GM12873 (cell line): ENCODE results near the gene ADAMTS10.

Experiments used
- TF ChIP-seq, protein P1 (sequence below): IDR thresholded peaks from 2 replicates; pipeline ENCODE4 v1.5.1; 2012; ENCODE audit warnings: low read depth, mild to moderate bottlenecking, moderate library complexity, low read length, control low read depth; ENCODE audit not compliant: insufficient read depth; ENCODE audit errors: missing control alignments

The ADAMTS10 gene

DNA sequence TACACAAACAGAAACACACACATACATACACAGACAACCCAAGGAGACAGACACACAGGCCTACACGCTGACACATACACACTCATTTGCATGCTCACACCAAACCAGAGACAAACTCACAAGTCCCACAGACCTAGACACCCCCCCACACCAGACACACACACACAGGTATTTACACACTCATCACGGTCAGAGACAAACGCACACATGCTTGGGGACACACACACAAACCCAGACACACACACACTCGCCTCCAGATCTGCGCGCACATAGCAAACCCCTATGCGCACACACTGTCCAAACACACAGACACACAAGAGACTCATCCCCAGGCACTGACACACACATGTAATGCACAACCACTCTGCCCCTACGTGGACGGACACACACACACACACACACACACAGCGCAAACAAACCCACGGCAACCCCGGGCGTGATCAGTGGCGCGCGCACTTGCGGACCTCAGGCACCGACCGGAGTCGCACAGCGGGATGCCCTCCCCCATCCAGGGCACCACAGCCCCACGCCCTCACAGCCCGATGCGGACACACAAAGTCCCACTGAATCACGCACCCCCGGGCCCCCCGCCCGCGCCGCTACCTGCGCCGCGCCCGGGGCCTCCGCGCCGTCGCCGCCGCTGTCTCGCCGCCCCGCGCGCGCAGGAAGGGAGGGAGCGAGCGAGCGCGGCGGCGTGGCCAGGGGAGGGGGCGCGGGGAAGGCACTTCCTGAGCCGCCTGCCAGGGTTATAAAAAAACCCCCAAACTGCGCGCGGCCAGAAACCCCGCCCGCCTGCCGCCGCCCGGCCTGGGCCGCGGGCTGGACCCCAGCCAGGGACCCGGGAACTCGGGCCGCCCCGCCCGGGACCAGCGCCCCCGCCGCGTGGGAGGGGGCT lies at the start of gene ADAMTS10:
TSS of gene ADAMTS10 (minus strand) at position 675 of the 895 bp plus-strand sequence. CDS start 5,005 bp downstream, outside the sequence.
- TF ChIP-seq, protein P1, sequence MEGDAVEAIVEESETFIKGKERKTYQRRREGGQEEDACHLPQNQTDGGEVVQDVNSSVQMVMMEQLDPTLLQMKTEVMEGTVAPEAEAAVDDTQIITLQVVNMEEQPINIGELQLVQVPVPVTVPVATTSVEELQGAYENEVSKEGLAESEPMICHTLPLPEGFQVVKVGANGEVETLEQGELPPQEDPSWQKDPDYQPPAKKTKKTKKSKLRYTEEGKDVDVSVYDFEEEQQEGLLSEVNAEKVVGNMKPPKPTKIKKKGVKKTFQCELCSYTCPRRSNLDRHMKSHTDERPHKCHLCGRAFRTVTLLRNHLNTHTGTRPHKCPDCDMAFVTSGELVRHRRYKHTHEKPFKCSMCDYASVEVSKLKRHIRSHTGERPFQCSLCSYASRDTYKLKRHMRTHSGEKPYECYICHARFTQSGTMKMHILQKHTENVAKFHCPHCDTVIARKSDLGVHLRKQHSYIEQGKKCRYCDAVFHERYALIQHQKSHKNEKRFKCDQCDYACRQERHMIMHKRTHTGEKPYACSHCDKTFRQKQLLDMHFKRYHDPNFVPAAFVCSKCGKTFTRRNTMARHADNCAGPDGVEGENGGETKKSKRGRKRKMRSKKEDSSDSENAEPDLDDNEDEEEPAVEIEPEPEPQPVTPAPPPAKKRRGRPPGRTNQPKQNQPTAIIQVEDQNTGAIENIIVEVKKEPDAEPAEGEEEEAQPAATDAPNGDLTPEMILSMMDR: no peak

DNA sequence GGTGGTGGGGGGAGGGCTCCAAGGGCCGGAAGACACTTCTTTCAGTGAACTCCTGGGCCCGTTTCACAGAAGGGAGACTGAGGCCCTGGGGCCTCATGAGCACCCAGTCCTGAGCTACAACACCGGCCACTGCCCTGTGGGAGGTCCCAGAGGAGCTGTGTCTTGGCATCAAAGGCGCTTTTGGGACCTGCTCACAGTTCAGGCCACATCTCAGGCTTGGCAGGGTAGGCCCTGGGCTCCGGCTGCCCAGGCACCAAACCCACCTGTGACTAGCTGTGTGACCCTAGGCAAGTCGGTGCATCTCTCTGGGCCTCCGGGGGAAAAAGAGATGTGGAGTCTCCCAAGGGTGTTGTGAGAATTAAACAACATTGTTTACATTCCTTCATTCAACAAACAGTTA lies 49.4 kb upstream of the ADAMTS10 start:
- TF ChIP-seq, protein P1: no peak

DNA sequence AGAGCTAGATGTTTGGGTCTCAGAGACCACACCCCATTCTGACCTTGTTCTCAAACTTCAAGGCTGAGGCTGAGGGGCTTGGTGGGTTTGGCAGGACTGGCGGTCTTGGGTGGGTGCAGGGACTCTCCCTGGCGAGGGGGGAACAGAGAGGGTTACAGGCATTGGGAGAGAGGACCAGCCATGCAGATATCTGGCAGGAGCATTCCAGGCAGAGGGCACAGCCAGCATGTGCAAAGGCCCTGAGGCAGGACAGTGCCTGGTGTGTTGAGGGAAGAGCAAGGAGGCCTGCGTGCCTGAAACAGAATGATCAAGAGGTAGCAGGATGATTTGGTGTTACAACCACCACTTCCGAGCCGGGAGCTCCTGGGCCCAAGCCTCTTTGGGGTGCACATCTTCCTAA lies 47.4 kb upstream of the ADAMTS10 start:
- TF ChIP-seq, protein P1: no peak

DNA sequence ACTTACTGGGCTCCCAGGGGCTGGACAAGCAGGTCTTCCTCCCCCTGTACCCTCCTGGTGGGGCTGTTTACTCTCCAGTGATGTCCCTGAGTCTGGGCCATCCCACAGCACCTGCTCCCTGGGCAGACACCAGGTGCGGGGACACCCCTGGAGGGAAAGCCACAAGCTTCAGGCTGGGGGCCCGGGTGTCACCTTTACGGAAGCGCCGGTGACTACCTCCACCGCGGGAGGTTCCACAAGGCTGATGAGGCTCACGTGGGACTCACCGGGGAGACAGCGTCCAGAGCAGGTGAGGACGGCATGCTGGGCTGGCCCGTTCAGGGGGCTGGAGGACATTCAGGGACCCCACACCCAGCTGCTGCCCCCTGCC lies 44.8 kb upstream of the ADAMTS10 start:
- TF ChIP-seq, protein P1: no peak

DNA sequence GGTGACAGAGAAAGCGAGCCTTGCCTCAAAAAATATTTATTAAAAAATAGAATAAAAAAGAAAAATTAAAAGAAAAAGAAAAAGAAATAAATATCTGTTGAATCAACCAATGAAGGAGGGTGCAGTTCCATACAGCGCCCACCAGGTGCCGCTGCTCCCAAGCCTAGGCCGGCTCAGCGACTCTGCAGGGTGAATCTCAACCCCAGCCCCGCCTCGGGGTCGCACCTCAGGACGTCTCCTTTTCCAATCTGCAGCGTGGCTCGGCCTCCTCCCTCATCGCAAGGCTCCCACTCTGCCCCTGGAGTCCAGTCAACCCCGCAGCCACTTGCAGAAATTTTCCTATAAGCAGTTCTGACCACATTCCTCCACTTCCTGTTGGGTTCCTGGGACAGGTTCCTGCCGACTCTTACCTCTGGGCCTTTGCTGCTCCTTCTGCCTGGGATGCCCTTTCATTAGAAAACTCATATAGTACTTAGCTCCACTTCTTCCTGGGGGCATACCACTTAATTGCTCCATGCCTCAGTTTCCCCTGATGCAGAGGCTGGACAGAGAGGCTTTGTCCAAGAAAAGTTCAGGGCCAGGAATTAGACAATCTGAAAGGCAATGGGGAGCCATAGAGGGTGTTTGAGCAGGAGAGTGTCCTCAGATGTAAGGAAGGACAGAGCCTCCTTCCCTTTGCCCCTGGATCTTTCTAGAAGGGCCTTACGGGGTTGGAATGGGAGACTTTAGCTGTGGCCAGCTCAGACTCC lies 44.2 kb upstream of the ADAMTS10 start:
- TF ChIP-seq, protein P1: peak; percentile 89

DNA sequence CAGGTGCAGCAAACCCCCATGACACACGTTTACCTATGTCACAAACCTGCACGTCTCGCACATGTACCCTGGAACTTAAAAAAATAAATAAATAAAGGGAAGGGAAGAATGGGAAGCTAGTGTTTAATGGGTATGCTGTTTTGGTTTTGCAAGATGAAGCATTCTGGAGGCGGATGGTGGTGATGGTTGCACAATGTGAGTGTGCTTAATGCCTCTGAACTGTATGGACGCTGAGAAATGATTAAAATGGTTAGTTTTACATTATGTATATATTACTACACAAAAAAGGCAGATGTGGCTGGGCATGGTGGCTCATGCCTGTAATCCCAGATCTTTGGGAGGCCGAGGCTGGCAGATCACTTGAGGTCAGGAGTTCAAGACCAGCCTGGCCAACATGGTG lies 37.7 kb upstream of the ADAMTS10 start:
- TF ChIP-seq, protein P1: no peak

DNA sequence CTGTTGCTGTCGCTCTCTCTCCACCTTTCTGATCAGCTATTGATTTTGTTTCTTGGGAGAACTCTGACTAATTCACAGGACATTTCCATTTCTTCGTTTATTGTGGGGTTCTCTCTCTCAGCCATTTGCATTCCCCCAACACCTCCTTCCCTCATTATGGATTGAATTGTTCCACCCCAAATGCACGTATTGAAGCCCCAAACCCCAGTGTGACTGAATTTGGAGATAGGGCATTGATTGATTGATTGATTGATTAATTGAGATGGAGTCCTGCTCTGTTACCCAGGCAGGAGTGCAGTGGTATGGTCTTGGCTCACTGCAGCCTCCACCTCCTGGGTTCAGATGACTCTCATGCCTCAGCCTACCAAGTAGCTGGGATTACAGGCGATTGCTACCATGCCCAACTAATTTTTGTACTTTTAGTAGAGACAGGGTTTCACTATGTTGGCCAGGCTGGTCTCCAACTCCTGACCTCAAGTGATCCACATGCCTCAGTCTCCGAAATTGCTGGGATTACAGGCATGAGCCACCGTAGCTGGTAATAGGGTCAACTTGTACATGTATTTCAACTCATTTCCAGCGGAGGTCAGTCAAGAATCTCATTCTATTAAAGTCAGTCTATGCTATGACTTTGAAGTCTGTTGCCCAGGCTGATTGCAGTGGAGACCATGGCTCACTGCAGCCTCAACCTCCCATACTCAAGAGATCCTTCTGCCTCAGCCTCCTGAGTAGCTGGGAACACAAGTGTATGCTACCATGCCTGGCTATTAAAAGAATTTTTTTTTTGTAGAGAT lies 33.5 kb upstream of the ADAMTS10 start:
- TF ChIP-seq, protein P1: no peak
